Measurements from ENCODE around the gene KLK6. TPM values are rescaled to one million over a fixed set of nuclear protein-coding genes. Genes with fewer than 3 reads are reported as not detected.

The KLK6 gene
- polyA plus RNA-seq, 3 donors, result not detected

DNA sequence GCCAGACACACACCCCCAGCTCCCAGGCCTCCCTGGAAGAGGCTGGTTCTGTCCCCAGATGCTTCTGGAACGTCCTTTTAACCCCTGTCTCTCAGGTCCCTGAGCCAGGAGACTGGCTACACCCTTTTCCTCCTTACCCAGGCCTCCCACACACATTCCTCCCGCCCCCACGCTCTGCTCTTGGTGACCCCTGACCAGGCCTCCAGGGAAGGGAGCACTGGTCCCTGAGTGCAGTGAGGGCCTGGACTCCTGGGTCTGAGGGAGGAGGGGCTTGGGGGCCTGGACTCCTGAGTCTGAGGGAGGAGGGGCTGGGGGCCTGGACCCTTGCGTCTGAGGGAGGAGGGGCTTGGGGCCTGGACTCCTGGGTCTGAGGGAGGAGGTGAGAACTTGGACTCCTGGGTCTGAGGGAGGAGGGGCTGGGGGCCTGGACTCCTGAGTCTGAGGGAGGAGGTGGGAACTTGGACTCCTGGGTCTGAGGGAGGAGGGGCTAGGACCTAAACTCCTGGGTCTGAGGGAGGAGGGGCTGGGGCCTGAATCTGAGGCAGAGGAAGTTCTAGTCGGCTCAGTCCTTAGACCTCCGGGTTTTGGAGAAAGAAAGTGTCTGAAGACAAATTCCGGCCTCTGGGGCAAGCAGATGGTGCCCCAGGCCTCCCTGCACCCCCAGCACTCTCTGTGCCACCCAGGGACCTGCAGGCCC lies 527 bp downstream of the KLK6 start:
- Histone ChIP-seq H3K27me3 (ENCODE audit: control insufficient read depth in 2 of 2, insufficient read depth in 2 of 2, low read length in 2 of 2) (no peaks in the 10 kb centered on the region), H4K20me1 (ENCODE audit: insufficient read depth, low read length) (no peaks in the 10 kb centered on the region), H3K79me2 (ENCODE audit: insufficient read depth, low read length) (no peaks in the 10 kb centered on the region), H3K4me2 (replicated peaks; ENCODE audit: extremely low read depth, low read length, poor library complexity, severe bottlenecking) (no peak overlapping the region), H3K4me3 (replicated peaks in 1 of 3; ENCODE audit: low read depth in 2 of 3, low read length in 3 of 3) (no peak overlapping the region), H3K9me3 (replicated peaks in 1 of 2; ENCODE audit: control insufficient read depth in 1 of 2, insufficient read depth in 1 of 2, low read length in 2 of 2) (no peaks in the 10 kb centered on the region), H3K27ac (ENCODE audit: low read depth in 1 of 2, low read length in 2 of 2) (no peak overlapping the region), H3K4me1 (ENCODE audit: control insufficient read depth in 1 of 2, insufficient read depth in 2 of 2, low read length in 2 of 2) (no peaks in the 10 kb centered on the region), H3K9ac (ENCODE audit: insufficient read depth, low read length, poor library complexity, severe bottlenecking) (no peak overlapping the region), H3K36me3 (replicated peaks in 1 of 2; ENCODE audit: control insufficient read depth in 1 of 2, insufficient read depth in 2 of 2, low read length in 2 of 2) (no peaks in the 10 kb centered on the region), H2AFZ (ENCODE audit: insufficient read depth, low read depth, low read length, poor library complexity, severe bottlenecking) (no peak overlapping the region)
- DNase-seq, result no peak
- H3K27me3 Mint-ChIP-seq (ENCODE audit: low read depth in 3 of 3), result peaks cover 8 to 19% (median 15%) of the 10 kb centered on the region in 3 donors
- peaks cover 0 to 2% (median 0%) of the 10 kb centered on the region in 7 donors for H3K9me3 Mint-ChIP-seq
- no peak overlapping the region for H3K27ac Mint-ChIP-seq
- no peaks in the 10 kb centered on the region for H3K36me3 Mint-ChIP-seq
- no peaks in the 10 kb centered on the region for H3K4me1 Mint-ChIP-seq
- TF ChIP-seq, protein P1, sequence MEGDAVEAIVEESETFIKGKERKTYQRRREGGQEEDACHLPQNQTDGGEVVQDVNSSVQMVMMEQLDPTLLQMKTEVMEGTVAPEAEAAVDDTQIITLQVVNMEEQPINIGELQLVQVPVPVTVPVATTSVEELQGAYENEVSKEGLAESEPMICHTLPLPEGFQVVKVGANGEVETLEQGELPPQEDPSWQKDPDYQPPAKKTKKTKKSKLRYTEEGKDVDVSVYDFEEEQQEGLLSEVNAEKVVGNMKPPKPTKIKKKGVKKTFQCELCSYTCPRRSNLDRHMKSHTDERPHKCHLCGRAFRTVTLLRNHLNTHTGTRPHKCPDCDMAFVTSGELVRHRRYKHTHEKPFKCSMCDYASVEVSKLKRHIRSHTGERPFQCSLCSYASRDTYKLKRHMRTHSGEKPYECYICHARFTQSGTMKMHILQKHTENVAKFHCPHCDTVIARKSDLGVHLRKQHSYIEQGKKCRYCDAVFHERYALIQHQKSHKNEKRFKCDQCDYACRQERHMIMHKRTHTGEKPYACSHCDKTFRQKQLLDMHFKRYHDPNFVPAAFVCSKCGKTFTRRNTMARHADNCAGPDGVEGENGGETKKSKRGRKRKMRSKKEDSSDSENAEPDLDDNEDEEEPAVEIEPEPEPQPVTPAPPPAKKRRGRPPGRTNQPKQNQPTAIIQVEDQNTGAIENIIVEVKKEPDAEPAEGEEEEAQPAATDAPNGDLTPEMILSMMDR (IDR thresholded peaks at IDR 0.05), result no peak
- no peak overlapping the region for H3K4me3 Mint-ChIP-seq
- intact Hi-C loops (cut with micrococcal nuclease), result no loop called here
- 35% methylated on average over 2 of the region's 7 CpGs for WGBS (ENCODE audit: insufficient coverage)

DNA sequence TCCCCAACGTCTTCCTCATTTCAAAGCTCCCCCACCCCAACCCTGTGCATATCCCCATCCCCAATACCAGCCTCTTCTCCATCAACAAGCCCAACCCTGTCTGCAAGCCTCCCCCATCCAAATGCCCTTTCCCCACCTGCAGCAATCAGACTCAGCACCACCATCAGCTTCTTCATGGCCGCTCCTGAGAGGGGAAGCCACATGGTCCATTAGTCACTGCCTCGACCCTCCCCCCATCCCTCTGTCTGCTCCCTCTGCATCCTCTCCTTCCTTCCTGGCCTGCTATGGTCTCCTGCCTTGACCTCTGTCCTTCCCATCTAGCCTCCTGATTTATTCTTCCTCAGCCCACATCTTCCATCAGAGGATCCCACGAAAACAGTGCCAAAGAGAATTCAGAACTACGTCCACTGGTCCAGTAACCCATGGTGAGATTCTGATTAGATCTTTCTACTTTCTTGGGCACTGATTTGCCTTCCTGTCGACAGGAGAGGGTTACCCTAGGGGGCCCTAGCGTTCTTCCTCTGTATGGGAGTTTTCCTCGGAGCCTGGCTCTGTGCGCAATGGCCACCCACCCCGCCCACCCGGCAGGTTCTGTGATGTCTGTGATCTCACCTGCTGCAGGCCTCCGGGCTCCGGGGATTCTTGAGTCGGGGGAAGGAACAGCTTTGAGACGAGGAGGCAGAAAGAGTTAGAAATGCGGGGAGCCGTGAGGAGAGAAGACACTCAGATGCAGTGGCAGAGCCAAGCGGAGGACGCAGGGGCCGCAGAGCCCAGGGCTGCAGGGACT lies 1.3 kb downstream of the KLK6 start:
- no peaks in the 10 kb centered on the region for H3K36me3 ChIP-seq (replicated peaks in 1 of 2; ENCODE audit: control insufficient read depth in 1 of 2, insufficient read depth in 2 of 2, low read length in 2 of 2)
- H3K9me3 ChIP-seq (replicated peaks in 1 of 2; ENCODE audit: control insufficient read depth in 1 of 2, insufficient read depth in 1 of 2, low read length in 2 of 2), result no peaks in the 10 kb centered on the region
- 49% methylated on average over 19 of the region's 20 CpGs for WGBS (ENCODE audit: insufficient coverage)
- no peak overlapping the region for H3K4me3 ChIP-seq (replicated peaks in 1 of 3; ENCODE audit: low read depth in 2 of 3, low read length in 3 of 3)
- peaks cover 8 to 19% (median 15%) of the 10 kb centered on the region in 3 donors for H3K27me3 Mint-ChIP-seq (ENCODE audit: low read depth in 3 of 3)
- DNase-seq, result no peak
- no peaks in the 10 kb centered on the region for H3K4me1 Mint-ChIP-seq
- peaks cover 0 to 5% (median 0%) of the 10 kb centered on the region in 7 donors for H3K9me3 Mint-ChIP-seq
- H2AFZ ChIP-seq (ENCODE audit: insufficient read depth, low read depth, low read length, poor library complexity, severe bottlenecking), result no peak overlapping the region
- intact Hi-C loops (cut with micrococcal nuclease), result no loop called here
- no peaks in the 10 kb centered on the region for H4K20me1 ChIP-seq (ENCODE audit: insufficient read depth, low read length)
- H3K36me3 Mint-ChIP-seq, result no peaks in the 10 kb centered on the region
- H3K27me3 ChIP-seq (ENCODE audit: control insufficient read depth in 2 of 2, insufficient read depth in 2 of 2, low read length in 2 of 2), result no peaks in the 10 kb centered on the region
- H3K4me3 Mint-ChIP-seq, result no peak overlapping the region
- H3K4me1 ChIP-seq (ENCODE audit: control insufficient read depth in 1 of 2, insufficient read depth in 2 of 2, low read length in 2 of 2), result no peaks in the 10 kb centered on the region
- no peaks in the 10 kb centered on the region for H3K79me2 ChIP-seq (ENCODE audit: insufficient read depth, low read length)
- TF ChIP-seq, protein P1 (IDR thresholded peaks at IDR 0.05), result no peak
- no peak overlapping the region for H3K9ac ChIP-seq (ENCODE audit: insufficient read depth, low read length, poor library complexity, severe bottlenecking)
- peak overlapping the region in 1 of 7 donors; percentile 41 for H3K27ac Mint-ChIP-seq
- H3K27ac ChIP-seq (ENCODE audit: low read depth in 1 of 2, low read length in 2 of 2), result no peak overlapping the region
- H3K4me2 ChIP-seq (replicated peaks; ENCODE audit: extremely low read depth, low read length, poor library complexity, severe bottlenecking), result no peak overlapping the region
